Naive thymus-derived CD4-positive, alpha-beta T cell (primary cell): ENCODE data around the gene M1AP. TPM values are rescaled to one million over a fixed set of nuclear protein-coding genes. Genes with fewer than 3 reads are reported as not detected.
"Not testable (repeated sequence)": the region's sequence is repeated elsewhere in the genome, so short reads cannot be mapped to it uniquely, and the experiment has no call there.

Experiments used
- ATAC-seq: fragments of 150-1000 bp; cut with Tn5 transposase; 2 replicates; pipeline ENCODE4 v1.10.0; 2021; ENCODE audit warnings: mild to moderate bottlenecking, moderate library complexity
- CTCF ChIA-PET: fragments of 350-600 bp; sonication (Branson Sonifier 250); formaldehyde crosslinking; loops from one replicate; lab custom pipeline; 2021; ENCODE audit warnings: antibody characterized with exemption; lab: Charles Lee
- POLR2A ChIA-PET: fragments of 350-600 bp; sonication (Branson Sonifier 250); formaldehyde crosslinking; loops from one replicate; lab custom pipeline; 2021; ENCODE audit warnings: antibody characterized with exemption, inconsistent platforms; lab: Charles Lee
- DNase-seq, 9 donors: peaks; one replicate each; pipeline versions ENCODE4 v3.0.0 to v3.0.0-alpha.2; 2020 to 2022; ENCODE audit warnings: mixed read lengths in 1 of 9
- H3K27ac ChIP-seq: one replicate; pipeline ENCODE4 v1.7.0; 2013; ENCODE audit warnings: mild to moderate bottlenecking, low read depth, low read length, moderate library complexity
- H3K27me3 ChIP-seq, 2 donors: one replicate each; pipeline ENCODE4 v1.7.0; 2013; ENCODE audit warnings: low read length in 2 of 2, mild to moderate bottlenecking in 2 of 2, moderate library complexity in 2 of 2; ENCODE audit not compliant: control insufficient read depth in 2 of 2, insufficient read depth in 2 of 2
- H3K36me3 ChIP-seq, 3 experiments: 1 replicate in 2 of 3; 2 replicates in 1 of 3; pipeline ENCODE4 v1.7.0; 2013; ENCODE audit warnings: low read length in 3 of 3, mild to moderate bottlenecking in 3 of 3, moderate library complexity in 1 of 3; ENCODE audit not compliant: insufficient read depth in 3 of 3, control insufficient read depth in 2 of 3
- H3K4me1 ChIP-seq, 2 donors: one replicate each; pipeline ENCODE4 v1.7.0; 2013; ENCODE audit warnings: low read length in 2 of 2, mild to moderate bottlenecking in 2 of 2, moderate library complexity in 1 of 2; ENCODE audit not compliant: control insufficient read depth in 2 of 2, insufficient read depth in 2 of 2
- H3K4me3 ChIP-seq: 2 replicates; pipeline ENCODE4 v1.7.0; 2013; ENCODE audit warnings: mild to moderate bottlenecking, low read length
- H3K9me3 ChIP-seq, 3 experiments: 1 replicate in 2 of 3; 2 replicates in 1 of 3; pipeline ENCODE4 v1.7.0; 2013; ENCODE audit warnings: low read length in 3 of 3; ENCODE audit not compliant: control insufficient read depth in 2 of 3
- H3K27ac Mint-ChIP-seq, 9 donors: one replicate each; pipeline ENCODE4 v1.8.0; 2020 to 2022; ENCODE audit warnings: mixed read lengths in 9 of 9, mild to moderate bottlenecking in 8 of 9, moderate library complexity in 5 of 9, inconsistent platforms in 2 of 9
- H3K27me3 Mint-ChIP-seq, 5 donors: one replicate each; pipeline ENCODE4 v1.8.0; 2021 to 2022; ENCODE audit warnings: mixed read lengths in 5 of 5, mild to moderate bottlenecking in 1 of 5
- H3K36me3 Mint-ChIP-seq, 5 donors: one replicate each; pipeline ENCODE4 v1.8.0; 2020 to 2022; ENCODE audit warnings: mixed read lengths in 5 of 5, mild to moderate bottlenecking in 3 of 5, inconsistent platforms in 1 of 5
- H3K4me1 Mint-ChIP-seq, 7 donors: one replicate each; pipeline ENCODE4 v1.8.0; 2020 to 2022; ENCODE audit warnings: mixed read lengths in 7 of 7, mild to moderate bottlenecking in 3 of 7, inconsistent platforms in 1 of 7
- H3K4me3 Mint-ChIP-seq, 10 donors: one replicate each; pipeline ENCODE4 v1.8.0; 2020 to 2022; ENCODE audit warnings: mild to moderate bottlenecking in 10 of 10, mixed read lengths in 10 of 10, moderate library complexity in 6 of 10, inconsistent platforms in 2 of 10
- H3K9me3 Mint-ChIP-seq, 11 donors: one replicate each; pipeline ENCODE4 v1.8.0; 2020 to 2022; ENCODE audit warnings: mixed read lengths in 11 of 11, mild to moderate bottlenecking in 4 of 11, inconsistent platforms in 1 of 11, moderate library complexity in 1 of 11
- intact Hi-C, 2 donors: fragments of 100-400 bp; cut with micrococcal nuclease; formaldehyde crosslinking; loops; one replicate each; pipeline ENCODE4 v1.15.1; 2023
- polyA plus RNA-seq, 2 donors: library from polyadenylated mRNA; unstranded; fragments of 300-500 nt; fragmentation: Illumina TruSeq; gene quantifications; one replicate each; pipeline ENCODE4 v1.2.3, GENCODE V29; 2021
- total RNA-seq, 6 experiments: library from RNA in 5 of 6; stranded (reverse) in 5 of 6; gene quantifications; 1 replicate in 5 of 6; 2 replicates in 1 of 6; pipeline ENCODE4 v1.2.3 and lab custom pipeline; 2021 to 2026

Gene M1AP
- total and polyA plus RNA-seq, 7 experiments from 2014 or later: 0.39 TPM; not detected in 6

GRCh38 chr2:74630454-74630853, 17.7 kb downstream of the M1AP start:
- H3K36me3 ChIP-seq, POLR2A ChIA-PET, CTCF ChIA-PET, H3K9me3 Mint-ChIP-seq, intact Hi-C loops, H3K4me1 Mint-ChIP-seq, H3K4me3 Mint-ChIP-seq, H3K27ac Mint-ChIP-seq, ATAC-seq, H3K4me1 ChIP-seq, H3K9me3 ChIP-seq, H3K36me3 Mint-ChIP-seq, H3K27me3 ChIP-seq, DNase-seq, H3K4me3 ChIP-seq, H3K27ac ChIP-seq: not testable (repeated sequence)
- peaks cover 0 to 31% (median 0%) of the 10 kb centered on the region in 5 donors for H3K27me3 Mint-ChIP-seq

GRCh38 chr2:74628538-74629105, 19.5 kb downstream of the M1AP start:
- CTCF ChIA-PET: no interaction called here
- H3K4me3 Mint-ChIP-seq: no peak overlapping the region
- peaks cover 0 to 24% (median 0%) of the 10 kb centered on the region in 5 donors for H3K27me3 Mint-ChIP-seq
- ATAC-seq (no peak), DNase-seq (no peak)
- no peaks in the 10 kb centered on the region for H3K36me3 Mint-ChIP-seq
- H3K4me1 Mint-ChIP-seq: no peaks in the 10 kb centered on the region
- no peaks in the 10 kb centered on the region for H3K36me3 ChIP-seq
- H3K4me3 ChIP-seq: no peak overlapping the region
- H3K27ac Mint-ChIP-seq: no peak overlapping the region
- no peaks in the 10 kb centered on the region for H3K27me3 ChIP-seq
- H3K4me1 ChIP-seq: no peaks in the 10 kb centered on the region
- no peaks in the 10 kb centered on the region for H3K9me3 ChIP-seq
- intact Hi-C loops: no loop called here
- H3K9me3 Mint-ChIP-seq: no peaks in the 10 kb centered on the region
- H3K27ac ChIP-seq: no peak overlapping the region
- POLR2A ChIA-PET: no interaction called here

- Histone ChIP-seq H3K36me3 (no peaks in the 10 kb centered on the region), H3K4me3 (no peak overlapping the region), H3K27ac (no peak overlapping the region), H3K4me1 (no peaks in the 10 kb centered on the region), H3K27me3 (no peaks in the 10 kb centered on the region), H3K9me3 (no peaks in the 10 kb centered on the region)
- H3K27ac Mint-ChIP-seq: no peak overlapping the region
- H3K27me3 Mint-ChIP-seq: peaks cover 0 to 18% (median 0%) of the 10 kb centered on the region in 5 donors
- no peaks in the 10 kb centered on the region for H3K4me1 Mint-ChIP-seq
- no peak overlapping the region for H3K4me3 Mint-ChIP-seq
- H3K9me3 Mint-ChIP-seq: no peaks in the 10 kb centered on the region
- DNase-seq (no peak), ATAC-seq (no peak)
- intact Hi-C loops: no loop called here
- ChIA-PET POLR2A (no interaction called here), CTCF (no interaction called here)
- no peaks in the 10 kb centered on the region for H3K36me3 Mint-ChIP-seq
Observed at GRCh38 chr2:74625658-74626425, 22.3 kb downstream of the M1AP start.

- no peak overlapping the region for H3K27ac Mint-ChIP-seq
- no peaks in the 10 kb centered on the region for H3K9me3 ChIP-seq
- H3K4me3 Mint-ChIP-seq: no peak overlapping the region
- ATAC-seq: no peak
- H3K27me3 Mint-ChIP-seq: peaks cover 4 to 13% (median 10%) of the 10 kb centered on the region in 5 donors
- peaks cover 0 to 7% (median 0%) of the 10 kb centered on the region in 7 donors for H3K4me1 Mint-ChIP-seq
- peaks cover 0 to 2% (median 0%) of the 10 kb centered on the region in 11 donors for H3K9me3 Mint-ChIP-seq
- no peak overlapping the region for H3K4me3 ChIP-seq
- no peaks in the 10 kb centered on the region for H3K36me3 ChIP-seq
- DNase-seq: no peak
- H3K27ac ChIP-seq: no peak overlapping the region
- ChIA-PET POLR2A (no interaction called here), CTCF (no interaction called here)
- intact Hi-C loops: no loop called here
- H3K36me3 Mint-ChIP-seq: peaks cover 0 to 2% (median 0%) of the 10 kb centered on the region in 5 donors
- no peaks in the 10 kb centered on the region for H3K27me3 ChIP-seq
- no peaks in the 10 kb centered on the region for H3K4me1 ChIP-seq
Observed at GRCh38 chr2:74620671-74621070, 27.5 kb downstream of the M1AP start.

GRCh38 chr2:74619651-74620297, 28.4 kb downstream of the M1AP start:
- DNase-seq (no peak), ATAC-seq (no peak)
- ChIA-PET CTCF (no interaction called here), POLR2A (interaction anchor here (0.6 kb wide), 1 partner anchor 1105 kb away, joined by 6 read pairs; no protein-coding TSS in a partner anchor)
- peaks cover 0 to 7% (median 0%) of the 10 kb centered on the region in 7 donors for H3K4me1 Mint-ChIP-seq
- H3K27me3 ChIP-seq: no peaks in the 10 kb centered on the region
- H3K4me3 Mint-ChIP-seq: no peak overlapping the region
- H3K4me3 ChIP-seq: no peak overlapping the region
- H3K9me3 ChIP-seq: no peaks in the 10 kb centered on the region
- peaks cover 0 to 2% (median 0%) of the 10 kb centered on the region in 11 donors for H3K9me3 Mint-ChIP-seq
- H3K27me3 Mint-ChIP-seq: peaks cover 11 to 21% (median 15%) of the 10 kb centered on the region in 5 donors
- H3K27ac Mint-ChIP-seq: no peak overlapping the region
- peaks cover 0 to 2% (median 0%) of the 10 kb centered on the region in 5 donors for H3K36me3 Mint-ChIP-seq
- H3K27ac ChIP-seq: no peak overlapping the region
- H3K36me3 ChIP-seq: no peaks in the 10 kb centered on the region
- no peaks in the 10 kb centered on the region for H3K4me1 ChIP-seq
- intact Hi-C loops: no loop called here

- Histone ChIP-seq H3K9me3 (no peaks in the 10 kb centered on the region), H3K27me3 (no peaks in the 10 kb centered on the region), H3K36me3 (no peaks in the 10 kb centered on the region), H3K4me1 (no peaks in the 10 kb centered on the region), H3K4me3 (no peak overlapping the region), H3K27ac (no peak overlapping the region)
- peaks cover 0 to 7% (median 0%) of the 10 kb centered on the region in 7 donors for H3K4me1 Mint-ChIP-seq
- peaks cover 0 to 2% (median 0%) of the 10 kb centered on the region in 11 donors for H3K9me3 Mint-ChIP-seq
- H3K36me3 Mint-ChIP-seq: peaks cover 0 to 2% (median 0%) of the 10 kb centered on the region in 5 donors
- DNase-seq (no peak), ATAC-seq (no peak)
- ChIA-PET POLR2A (no interaction called here), CTCF (no interaction called here)
- H3K27ac Mint-ChIP-seq: no peak overlapping the region
- intact Hi-C loops: no loop called here
- no peak overlapping the region for H3K4me3 Mint-ChIP-seq
- peaks cover 24 to 31% (median 27%) of the 10 kb centered on the region in 5 donors for H3K27me3 Mint-ChIP-seq
Observed at GRCh38 chr2:74618410-74619083, 29.6 kb downstream of the M1AP start.
